PFSK-1 (cell line): ENCODE data around the gene SERGEF.

Experiments
- POLR2AphosphoS5 ChIP-seq: IDR thresholded peaks from 2 replicates; pipeline ENCODE4 v1.6.1; 2012; ENCODE audit warnings: low read depth, mild to moderate bottlenecking, control low read depth, low read length, moderate library complexity
- REST ChIP-seq, 2 experiments: IDR thresholded peaks; 2 replicates each; pipeline versions ENCODE4 v1.6.1 to v1.8.0; 2011 to 2012; ENCODE audit warnings: low read depth in 2 of 2, low read length in 2 of 2, control low read depth in 1 of 2, inconsistent platforms in 1 of 2, mild to moderate bottlenecking in 1 of 2, moderate library complexity in 1 of 2; ENCODE audit not compliant: insufficient read depth in 1 of 2

- TF ChIP-seq POLR2AphosphoS5 (no peak), REST (IDR thresholded peaks at IDR 0.05; ENCODE audit: insufficient read depth in 1 of 2, low read depth in 2 of 2, low read length in 2 of 2) (no peak)
These were observed 262.1 kb downstream of the SERGEF start for GRCh38 chr11:17750801-17751165.
